SK-N-MC (cell line): Measurements from ENCODE around the gene CNOT11.
"Not testable (repeated sequence)": the region's sequence is repeated elsewhere in the genome, so short reads cannot be mapped to it uniquely, and the experiment has no call there.

ENCODE experiments used
- EZH2 ChIP-seq: fragments of 200-600 bp; sonication (generic); IDR thresholded peaks from one replicate; pipeline ENCODE4 v1.6.1; 2017; ENCODE audit warnings: antibody characterized with exemption
- FOXP2 ChIP-seq: optimal IDR thresholded peaks from 2 replicates; pipeline ENCODE3; 2011; ENCODE audit warnings: mild to moderate bottlenecking, moderate library complexity; ENCODE audit not compliant: insufficient read depth; ENCODE audit errors: extremely low read length, control extremely low read depth
- POLR2AphosphoS5 ChIP-seq: IDR thresholded peaks from 2 replicates; pipeline ENCODE4 v1.6.1; 2012; ENCODE audit warnings: mild to moderate bottlenecking, low read depth, low read length, borderline replicate concordance

GRCh38 chr2:101237944-101238343, 14.7 kb upstream of the CNOT11 start:
- not testable (repeated sequence) for TF ChIP-seq POLR2AphosphoS5, EZH2, FOXP2
